Right lobe of liver (tissue), 6 donors: Measurements from ENCODE around the gene GIGYF1. TPM values are rescaled to one million over a fixed set of nuclear protein-coding genes. Genes with fewer than 3 reads are reported as not detected.

Source experiments
- ATAC-seq, 4 donors: fragments of 200-7000 bp; cut with Tn5 transposase; one replicate each; pipeline ENCODE4 v1.9.1; 2020; ENCODE audit warnings: mild to moderate bottlenecking in 4 of 4, moderate library complexity in 4 of 4
- DNase-seq, 3 donors: peaks; one replicate each; pipeline ENCODE4 v3.0.0-alpha.2; 2020
- H3K27ac ChIP-seq, 3 donors: fragments of 200-600 bp; one replicate each; pipeline ENCODE4 v1.8.0; 2022
- H3K27me3 ChIP-seq, 2 donors: fragments of 200-600 bp; one replicate each; pipeline ENCODE4 v1.8.0; 2022
- H3K36me3 ChIP-seq, 4 donors: fragments of 200-600 bp; sonication (generic) in 1 of 4; one replicate each; pipeline versions ENCODE4 v1.5.1 to v1.8.0; 2017 to 2022; ENCODE audit warnings: control low read depth in 1 of 4
- H3K4me1 ChIP-seq, 4 donors: fragments of 200-600 bp; sonication (generic) in 1 of 4; one replicate each; pipeline versions ENCODE4 v1.5.1 to v1.8.0; 2017 to 2022; ENCODE audit warnings: control low read depth in 1 of 4
- H3K4me3 ChIP-seq, 3 donors: fragments of 200-600 bp; one replicate each; pipeline ENCODE4 v1.8.0; 2022
- H3K9me3 ChIP-seq, 4 donors: fragments of 200-600 bp; sonication (generic) in 1 of 4; one replicate each; pipeline versions ENCODE4 v1.5.1 to v1.8.0; 2017 to 2022; ENCODE audit warnings: control low read depth in 1 of 4
- POLR2A ChIP-seq: fragments of 450-650 bp; IDR thresholded peaks from one replicate; pipeline ENCODE4 v1.6.1; 2017; ENCODE audit warnings: antibody characterized with exemption, mild to moderate bottlenecking
- WGBS: methylation state at CpG from one replicate; pipeline ENCODE4 v1.1.6; 2018; ENCODE audit warnings: low coverage, low lambda C conversion rate; ENCODE audit not compliant: insufficient coverage; ENCODE audit errors: missing lambda C conversion rate; 5-methylcytosine and 5-hydroxymethylcytosine counted together
- intact Hi-C, 2 donors: fragments of 100-400 bp; cut with DNase I; formaldehyde crosslinking; loops; one replicate each; pipeline versions ENCODE4 v1.11.2 to v1.14.1; 2022
- total RNA-seq, 6 experiments: library from RNA; depleted of rRNA in 2 of 6; stranded (reverse); fragments of >200 nt in 2 of 6; fragmentation: NEBNext Ultra II Directional in 3 of 6; extraction: Animal tissue kit (Norgen Biotek cat#: 25700) in 3 of 6; gene quantifications; one replicate each; pipeline versions ENCODE4 v1.1.0 to v1.2.4, GENCODE V29; 2016 to 2023
- TF ChIP-seq, protein P1 (sequence below), 4 donors: fragments of 200-600 bp in 3 of 4; fragments of 450-650 bp in 1 of 4; IDR thresholded peaks; one replicate each; pipeline versions ENCODE4 v1.5.1 to v1.8.0; 2016 to 2022; ENCODE audit warnings: antibody characterized with exemption in 4 of 4, mild to moderate bottlenecking in 2 of 4
- donor health status: DM: no; HTN: yes; CAD: no.
- donor health status: DM: no; HTN: no; CAD: no.
- donor health status: DM: no; HTN: no; CAD: no.
- donor health status: DM: no; HTN: yes; CAD: no.
- donor health status: DM: no; HTN: yes; CAD: no.

The GIGYF1 gene
- total RNA-seq, 6 experiments from 2014 or later = 6.6 to 25.1 (median 15.5) TPM

DNA sequence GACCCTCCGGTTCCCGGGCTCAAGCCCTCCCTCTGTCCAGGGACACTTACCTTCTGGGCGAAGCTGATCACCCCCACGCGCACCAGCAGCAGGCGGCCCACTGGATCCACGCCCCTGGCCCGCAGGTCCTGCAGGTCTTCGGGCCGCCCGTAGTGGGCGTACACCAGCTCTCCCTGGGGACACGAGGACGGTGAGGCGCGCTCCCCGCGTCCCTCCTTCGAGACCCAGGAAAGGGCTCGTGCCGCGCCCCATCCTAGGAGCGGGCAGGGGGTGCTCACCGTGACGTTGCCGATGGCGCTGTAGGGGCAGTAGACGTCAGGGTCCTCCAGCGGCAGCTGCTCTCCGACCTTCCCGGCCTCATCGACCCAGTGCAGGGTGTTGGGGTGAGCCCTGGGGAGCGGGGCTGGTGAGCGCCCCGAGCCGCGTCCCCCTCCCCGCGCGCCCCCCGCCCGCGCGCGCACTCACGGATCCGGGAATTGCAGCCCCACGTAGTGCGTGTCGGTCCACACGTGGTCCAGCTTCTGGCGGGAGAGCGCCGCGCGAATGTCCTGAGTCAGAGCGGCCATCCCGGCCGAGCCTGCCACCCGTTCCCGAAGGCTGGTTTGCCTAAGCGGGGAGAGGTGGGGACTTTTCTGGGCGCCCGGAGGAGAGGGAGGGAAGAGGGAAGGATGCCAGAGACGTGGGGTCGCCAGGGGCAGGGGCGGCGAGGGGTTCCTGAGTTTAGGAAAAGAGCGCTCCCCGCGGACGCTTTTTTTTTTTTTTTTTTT lies 60.9 kb downstream of the GIGYF1 start:
- no peak for TF ChIP-seq POLR2A
- TF ChIP-seq, protein P1, sequence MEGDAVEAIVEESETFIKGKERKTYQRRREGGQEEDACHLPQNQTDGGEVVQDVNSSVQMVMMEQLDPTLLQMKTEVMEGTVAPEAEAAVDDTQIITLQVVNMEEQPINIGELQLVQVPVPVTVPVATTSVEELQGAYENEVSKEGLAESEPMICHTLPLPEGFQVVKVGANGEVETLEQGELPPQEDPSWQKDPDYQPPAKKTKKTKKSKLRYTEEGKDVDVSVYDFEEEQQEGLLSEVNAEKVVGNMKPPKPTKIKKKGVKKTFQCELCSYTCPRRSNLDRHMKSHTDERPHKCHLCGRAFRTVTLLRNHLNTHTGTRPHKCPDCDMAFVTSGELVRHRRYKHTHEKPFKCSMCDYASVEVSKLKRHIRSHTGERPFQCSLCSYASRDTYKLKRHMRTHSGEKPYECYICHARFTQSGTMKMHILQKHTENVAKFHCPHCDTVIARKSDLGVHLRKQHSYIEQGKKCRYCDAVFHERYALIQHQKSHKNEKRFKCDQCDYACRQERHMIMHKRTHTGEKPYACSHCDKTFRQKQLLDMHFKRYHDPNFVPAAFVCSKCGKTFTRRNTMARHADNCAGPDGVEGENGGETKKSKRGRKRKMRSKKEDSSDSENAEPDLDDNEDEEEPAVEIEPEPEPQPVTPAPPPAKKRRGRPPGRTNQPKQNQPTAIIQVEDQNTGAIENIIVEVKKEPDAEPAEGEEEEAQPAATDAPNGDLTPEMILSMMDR (IDR thresholded peaks at IDR 0.05) = no peak

DNA sequence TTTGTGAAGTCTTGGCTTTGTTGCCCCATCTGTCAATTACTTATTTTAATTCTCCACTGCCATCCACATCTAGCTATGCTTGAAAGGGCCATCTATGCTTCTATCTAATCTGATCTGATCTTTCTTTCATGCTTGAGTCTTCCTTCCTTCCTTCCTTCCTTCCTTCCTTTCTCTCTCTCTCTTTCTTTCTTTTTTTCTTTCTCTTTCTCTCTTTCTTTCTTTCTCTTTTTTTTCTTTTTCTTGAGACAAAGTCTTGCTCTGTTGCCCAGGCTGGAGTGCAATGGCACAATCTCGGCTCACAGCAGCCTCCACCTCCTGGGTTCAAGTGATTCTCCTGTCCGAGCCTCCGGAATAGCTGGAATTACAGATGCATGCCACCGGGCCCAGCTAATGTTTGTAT lies 64.0 kb downstream of the GIGYF1 start:
- Histone ChIP-seq H3K4me3 (no peak overlapping the region), H3K4me1 (peaks cover 0 to 16% (median 9%) of the 10 kb centered on the region in 4 donors), H3K9me3 (no peaks in the 10 kb centered on the region), H3K36me3 (peaks cover 0 to 75% (median 40%) of the 10 kb centered on the region in 4 donors), H3K27ac (no peak overlapping the region), H3K27me3 (no peaks in the 10 kb centered on the region)
- ATAC-seq (no peak), DNase-seq (no peak)
- 87% methylated on average over 4 of the region's 4 CpGs for WGBS
- TF ChIP-seq, protein P1 (IDR thresholded peaks at IDR 0.05) = no peak
- no peak for TF ChIP-seq POLR2A
- intact Hi-C loops = loop anchor here in 1 of 2 donors (10.0 kb wide), 1 partner anchor 55 kb away; no protein-coding TSS in a partner anchor

More for the DNA sequence above, 60.9 kb downstream of the GIGYF1 start:
- Histone ChIP-seq H3K36me3 (peaks cover 0 to 73% (median 35%) of the 10 kb centered on the region in 4 donors), H3K4me1 (no peaks in the 10 kb centered on the region), H3K4me3 (peak overlapping the region; percentile 23 to 30 (median 27)), H3K27me3 (no peaks in the 10 kb centered on the region), H3K27ac (no peak overlapping the region), H3K9me3 (no peaks in the 10 kb centered on the region)
- ATAC-seq (peak; percentile 24 to 47 (median 42)), DNase-seq (peak in 1 of 3 donors; percentile 42)
- intact Hi-C loops = loop anchor here in 1 of 2 donors (10.0 kb wide), 1 partner anchor 52 kb away; no protein-coding TSS in a partner anchor
- 42% methylated on average over 19 of the region's 72 CpGs for WGBS

Other genes with a start within 250 kb of the GIGYF1 start
- gene SPACDR, start 230.0 kb downstream of the GIGYF1 start, total RNA-seq = not detected
- 10 to 100 TPM; 12.5 to 20.5 (median 17.0) TPM for gene TSC22D4, start 215.0 kb downstream of the GIGYF1 start, total RNA-seq
- under 1 TPM; 0.06 to 0.74 (median 0.32) TPM for gene NYAP1, start 210.3 kb downstream of the GIGYF1 start, total RNA-seq
- gene AGFG2, start 155.0 kb downstream of the GIGYF1 start, total RNA-seq = 10 to 100 TPM; 52.9 to 86.3 (median 69.8) TPM
- gene SAP25, start 120.3 kb downstream of the GIGYF1 start, total RNA-seq = 1 to 10 TPM in 3 of 6 experiments, under 1 TPM in 1, not detected in 2; 0.53 to 4.5 (median 2.2) TPM
- gene LRCH4, start 108.1 kb downstream of the GIGYF1 start, total RNA-seq = 10 to 100 TPM; 19.5 to 39.1 (median 24.7) TPM
- 1 to 10 TPM in 1 of 6 experiments, under 1 TPM in 5; 0.25 to 1.0 (median 0.45) TPM for gene FBXO24, start 107.9 kb downstream of the GIGYF1 start, total RNA-seq
- 10 to 100 TPM; 10.9 to 48.5 (median 23.6) TPM for gene PCOLCE, start 91.9 kb downstream of the GIGYF1 start, total RNA-seq
- gene MOSPD3, start 81.7 kb downstream of the GIGYF1 start, total RNA-seq = 10 to 100 TPM in 5 of 6 experiments, 1 to 10 TPM in 1; 8.6 to 19.3 (median 13.9) TPM
- 100 to 1,000 TPM; 413 to 669 (median 501) TPM for gene TFR2, start 52.7 kb downstream of the GIGYF1 start, total RNA-seq
- not detected for gene ACTL6B, start 37.8 kb downstream of the GIGYF1 start, total RNA-seq
- 100 to 1,000 TPM in 3 of 6 experiments, 10 to 100 TPM in 3; 75.6 to 133 (median 106) TPM for gene GNB2, start 20.5 kb downstream of the GIGYF1 start, total RNA-seq
- 10 to 100 TPM; 13.0 to 52.2 (median 29.2) TPM for gene POP7, start 11.9 kb upstream of the GIGYF1 start, total RNA-seq
- 10 to 100 TPM in 3 of 6 experiments, 1 to 10 TPM in 1, under 1 TPM in 2; 0.20 to 84.5 (median 12.7) TPM for gene EPO, start 26.2 kb upstream of the GIGYF1 start, total RNA-seq
- gene ZAN, start 39.3 kb upstream of the GIGYF1 start, total RNA-seq = under 1 TPM in 2 of 6 experiments, not detected in 4; 0.02 to 0.31 TPM
- gene EPHB4, start 133.3 kb upstream of the GIGYF1 start, total RNA-seq = 10 to 100 TPM; 23.9 to 43.7 (median 36.8) TPM
- 10 to 100 TPM in 2 of 6 experiments, 1 to 10 TPM in 4; 7.1 to 10.6 (median 9.2) TPM for gene SLC12A9, start 158.5 kb upstream of the GIGYF1 start, total RNA-seq
- 10 to 100 TPM; 21.4 to 58.6 (median 43.2) TPM for gene TRIP6, start 173.1 kb upstream of the GIGYF1 start, total RNA-seq
- 10 to 100 TPM; 22.4 to 65.7 (median 49.1) TPM for gene SRRT, start 180.9 kb upstream of the GIGYF1 start, total RNA-seq
- gene UFSP1, start 195.5 kb upstream of the GIGYF1 start, total RNA-seq = 1 to 10 TPM; 1.0 to 3.4 (median 2.1) TPM
- gene ACHE, start 201.6 kb upstream of the GIGYF1 start, total RNA-seq = 1 to 10 TPM in 5 of 6 experiments, under 1 TPM in 1; 0.59 to 6.0 (median 3.0) TPM